Pulmonary artery endothelial cell (primary cell): ENCODE results near the gene MKKS. TPM values are rescaled to one million over a fixed set of nuclear protein-coding genes. Genes with fewer than 3 reads are reported as not detected.
"Not testable (repeated sequence)": the region's sequence is repeated elsewhere in the genome, so short reads cannot be mapped to it uniquely, and the experiment has no call there.

Source experiments
- DNase-seq: peaks from one replicate; pipeline ENCODE4 v3.0.0-alpha.2; 2011; ENCODE audit warnings: low read depth, low spot score
- total RNA-seq: library from RNA; depleted of rRNA; stranded (reverse); fragments of >200 nt; gene quantifications from 2 replicates; pipeline ENCODE4 v1.2.3, GENCODE V29; 2014

MKKS gene
- total RNA-seq, 1 donor from 2014 or later = 3.7 TPM

GRCh38 chr20:10412591-10413408, 21.2 kb downstream of the MKKS start:
- no peak for DNase-seq

GRCh38 chr20:10411673-10412072, 22.3 kb downstream of the MKKS start:
- no peak for DNase-seq

GRCh38 chr20:10408108-10408813, 25.8 kb downstream of the MKKS start:
- no peak for DNase-seq

- DNase-seq = no peak
Observed at GRCh38 chr20:10404959-10405530, 29.0 kb downstream of the MKKS start.

GRCh38 chr20:10404023-10404628, 29.9 kb downstream of the MKKS start:
- no peak for DNase-seq

GRCh38 chr20:10402938-10403608, 30.9 kb downstream of the MKKS start:
- DNase-seq = no peak

- DNase-seq = no peak
Observed at GRCh38 chr20:10398834-10399369, 35.1 kb downstream of the MKKS start.

- DNase-seq = not testable (repeated sequence)
Observed at GRCh38 chr20:10394752-10395151, 39.3 kb downstream of the MKKS start.

- no peak for DNase-seq
Observed at GRCh38 chr20:10390709-10391108, 43.3 kb downstream of the MKKS start.

GRCh38 chr20:10388597-10388996, 45.4 kb downstream of the MKKS start:
- DNase-seq = no peak

GRCh38 chr20:10387686-10388085, 46.3 kb downstream of the MKKS start:
- DNase-seq = no peak

GRCh38 chr20:10385850-10386544, 48.0 kb downstream of the MKKS start:
- no peak for DNase-seq

- DNase-seq = no peak
Observed at GRCh38 chr20:10381477-10381876, 52.5 kb downstream of the MKKS start.

- DNase-seq = no peak
Observed at GRCh38 chr20:10379761-10380160, 54.3 kb downstream of the MKKS start.

GRCh38 chr20:10376270-10377075, 57.5 kb downstream of the MKKS start:
- DNase-seq = peak; percentile 75

GRCh38 chr20:10375191-10375590, 58.8 kb downstream of the MKKS start:
- DNase-seq = no peak

GRCh38 chr20:10374036-10374435, 60.0 kb downstream of the MKKS start:
- no peak for DNase-seq

- DNase-seq = no peak
Observed at GRCh38 chr20:10371467-10371866, 62.6 kb downstream of the MKKS start.

GRCh38 chr20:10370091-10370887, 63.7 kb downstream of the MKKS start:
- DNase-seq = no peak
